Ishikawa (cell line): ENCODE results near the gene SLC6A13.

Experiments
- EP300 ChIP-seq: IDR thresholded peaks from 2 replicates; pipeline ENCODE4 v1.6.1; 2012; ENCODE audit warnings: borderline replicate concordance
- NFIC ChIP-seq: IDR thresholded peaks from 2 replicates; pipeline ENCODE4 v1.6.1; 2012
- RAD21 ChIP-seq: IDR thresholded peaks from 2 replicates; pipeline ENCODE4 v1.6.1; 2012; ENCODE audit warnings: low read depth

- TF ChIP-seq RAD21, result no peak
- no peak for TF ChIP-seq EP300
- TF ChIP-seq NFIC, result no peak
Measured at GRCh38 chr12:247271-247670, 15.4 kb downstream of the SLC6A13 start.
